HG03060 (cell line): ENCODE data around the gene SLC1A6.
"Not testable (repeated sequence)": the region's sequence is repeated elsewhere in the genome, so short reads cannot be mapped to it uniquely, and the experiment has no call there.

Experiments
- ATAC-seq: cut with Tn5 transposase; IDR thresholded peaks from one replicate; pipeline ENCODE4 v1.9.1; 2021; ENCODE audit warnings: low read depth, moderate number of reproducible peaks; ENCODE audit not compliant: unreplicated experiment

Gene SLC1A6

DNA sequence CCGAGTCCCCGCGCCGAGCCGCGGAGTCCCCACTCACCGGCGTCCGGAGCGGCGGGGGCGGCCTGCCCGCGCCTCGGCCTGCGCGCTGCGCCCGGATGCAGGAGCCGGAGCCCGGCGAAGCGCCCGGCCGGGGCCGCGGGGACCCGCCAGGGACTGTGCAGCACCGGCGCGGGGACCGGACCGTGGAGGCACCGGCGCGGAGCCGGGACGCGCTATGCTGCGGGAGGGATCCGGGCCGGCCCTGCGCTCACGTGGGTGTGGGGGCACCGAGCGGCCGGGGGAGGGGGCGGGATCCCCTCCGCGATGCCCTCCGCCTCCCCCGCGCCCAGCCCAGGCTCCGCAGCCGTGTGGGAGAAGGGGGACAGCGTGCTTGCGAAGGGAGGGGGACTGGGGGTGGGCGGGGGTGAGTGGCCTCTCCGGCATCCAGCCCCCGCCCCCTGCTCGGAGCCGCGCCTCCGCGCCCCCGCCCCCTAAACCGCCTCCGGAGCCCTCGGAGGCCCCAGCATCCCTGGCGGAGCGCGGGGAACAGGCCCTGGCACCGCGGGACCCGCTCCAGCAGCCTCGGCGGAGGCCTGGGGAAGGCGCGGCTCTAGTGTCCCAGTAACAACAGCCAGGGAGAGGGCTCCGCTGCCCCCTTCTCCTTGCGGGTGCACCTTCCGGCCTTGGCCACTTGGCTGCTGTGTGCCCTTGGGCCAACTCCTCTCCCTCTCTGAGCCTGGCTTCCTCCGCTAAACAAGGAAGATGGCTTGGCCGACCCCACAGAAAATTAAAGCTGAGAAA, at the start of gene SLC1A6:
Gene SLC1A6, minus strand, starts transcription at position 389 of the 780 bp plus-strand sequence. CDS start 6,954 bp downstream, outside the sequence.
- ATAC-seq, result no peak

DNA sequence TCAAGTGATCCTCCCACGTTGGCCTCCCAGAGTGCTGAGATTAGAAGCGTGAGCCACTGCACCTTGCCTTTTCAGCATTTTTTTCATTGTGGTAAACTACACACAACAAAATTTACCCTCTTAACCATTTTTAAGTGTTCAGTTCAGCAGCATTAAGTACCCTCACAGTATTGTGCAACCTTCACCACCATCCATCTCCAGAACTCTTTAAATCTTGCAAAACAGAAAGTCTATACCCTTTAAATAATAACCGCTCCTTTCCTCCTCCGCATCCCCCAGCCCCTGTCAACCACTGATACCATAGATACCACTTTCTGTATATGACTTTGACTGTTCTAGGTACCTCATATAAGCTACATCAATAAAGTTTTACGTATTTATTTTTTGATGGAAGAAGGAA, 48.8 kb upstream of the SLC1A6 start:
- no peak for ATAC-seq

DNA sequence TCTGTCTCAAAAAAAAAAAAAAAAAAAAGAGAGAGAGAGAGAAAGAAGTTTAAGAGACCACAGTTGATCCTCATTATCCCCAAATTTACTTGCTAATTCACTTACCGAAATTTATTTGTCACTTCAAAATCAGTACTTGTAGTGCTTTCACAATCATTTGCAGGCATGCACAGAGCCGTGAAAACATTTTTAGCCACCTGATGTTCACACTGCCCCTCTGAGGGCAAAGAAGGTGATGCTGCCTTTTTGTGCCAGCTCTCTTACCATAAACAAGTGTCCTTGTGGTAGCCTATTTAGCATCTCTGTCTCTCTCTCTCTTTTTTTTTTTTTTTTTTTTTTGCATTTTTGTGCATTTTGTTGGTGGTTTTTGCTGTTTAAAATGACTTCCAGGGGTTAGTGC, 45.6 kb upstream of the SLC1A6 start:
- ATAC-seq, result no peak

GRCh38 chr19:15022752-15023151, 43.1 kb upstream of the SLC1A6 start:
- ATAC-seq, result no peak

DNA sequence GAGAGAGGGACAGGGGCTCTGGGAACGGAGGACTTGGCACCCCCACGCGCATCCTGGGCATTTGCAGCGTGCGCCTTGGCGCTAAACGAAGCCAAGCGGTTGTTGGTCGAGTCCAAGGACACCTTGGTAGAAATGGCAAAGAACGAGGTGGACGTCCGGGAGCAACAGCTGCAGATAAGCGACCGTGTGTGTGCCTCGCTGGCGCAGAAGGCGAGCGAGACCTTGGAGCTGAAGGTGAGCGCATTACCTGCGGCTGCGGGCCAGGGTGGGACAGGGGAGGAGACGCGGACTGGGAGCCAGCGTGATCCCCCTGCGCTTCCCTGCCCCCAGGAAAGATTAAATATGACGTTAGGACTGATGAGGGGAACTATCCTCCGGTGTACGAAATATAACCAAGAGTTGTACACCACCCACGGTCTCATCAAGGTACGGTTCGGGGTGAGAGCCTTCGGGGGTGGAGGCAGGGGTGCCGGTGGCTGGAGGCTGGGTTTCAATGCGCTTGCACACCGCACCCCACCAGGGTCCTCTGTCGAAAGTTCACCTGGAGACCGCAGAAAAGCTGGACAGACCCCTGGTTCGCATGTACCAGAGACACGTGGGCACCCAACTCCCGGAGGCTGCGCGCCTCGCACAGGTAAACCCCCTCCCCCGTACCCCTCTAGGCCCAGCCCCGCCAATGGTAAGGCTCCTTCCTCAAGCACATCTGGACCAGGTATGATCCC, 41.8 kb upstream of the SLC1A6 start:
- no peak for ATAC-seq

DNA sequence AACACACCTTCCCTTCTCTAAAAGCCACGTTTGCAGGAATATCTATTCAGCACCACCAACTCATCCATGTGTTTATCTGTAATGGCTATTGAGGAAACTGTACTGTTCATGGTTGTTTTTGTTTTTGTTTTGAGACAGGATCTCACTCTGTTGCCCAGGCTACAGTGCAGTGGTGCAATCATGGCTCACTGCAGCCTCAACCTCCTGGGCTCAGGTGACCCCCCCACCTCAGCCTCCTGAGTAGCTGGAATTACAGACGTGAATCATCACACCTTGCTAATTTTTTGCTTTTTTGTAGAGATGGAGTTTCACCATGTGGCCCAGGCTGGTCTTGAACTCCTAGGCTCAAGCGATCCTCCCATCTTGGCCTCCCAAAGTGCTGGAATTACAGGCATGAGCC, 39.2 kb upstream of the SLC1A6 start:
- ATAC-seq, result not testable (repeated sequence)

- no peak for ATAC-seq
Measured at GRCh38 chr19:15015946-15016542, 36.4 kb upstream of the SLC1A6 start.

DNA sequence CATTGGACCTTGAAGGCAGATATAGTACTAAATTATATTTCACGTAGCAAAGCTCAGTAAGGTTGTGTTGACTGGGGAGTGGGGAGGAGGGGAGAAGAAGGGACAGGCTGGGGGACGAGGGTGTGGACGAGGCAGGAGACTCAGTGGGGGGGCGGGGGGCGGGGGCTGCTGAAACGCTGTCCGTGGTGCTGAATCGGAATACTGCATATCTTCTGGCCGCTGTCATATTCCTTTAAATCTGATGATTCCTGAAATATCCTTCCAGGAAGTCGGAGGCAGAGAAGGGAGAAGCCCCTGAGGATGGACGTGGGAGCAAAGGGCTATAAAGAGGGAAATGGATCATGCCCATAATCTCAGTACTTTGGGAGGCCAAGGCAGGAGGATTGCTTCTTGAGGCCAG, 34.9 kb upstream of the SLC1A6 start:
- no peak for ATAC-seq

GRCh38 chr19:15010501-15011300, 31.0 kb upstream of the SLC1A6 start:
- ATAC-seq, result no peak

GRCh38 chr19:15008308-15008707, 28.6 kb upstream of the SLC1A6 start:
- no peak for ATAC-seq

DNA sequence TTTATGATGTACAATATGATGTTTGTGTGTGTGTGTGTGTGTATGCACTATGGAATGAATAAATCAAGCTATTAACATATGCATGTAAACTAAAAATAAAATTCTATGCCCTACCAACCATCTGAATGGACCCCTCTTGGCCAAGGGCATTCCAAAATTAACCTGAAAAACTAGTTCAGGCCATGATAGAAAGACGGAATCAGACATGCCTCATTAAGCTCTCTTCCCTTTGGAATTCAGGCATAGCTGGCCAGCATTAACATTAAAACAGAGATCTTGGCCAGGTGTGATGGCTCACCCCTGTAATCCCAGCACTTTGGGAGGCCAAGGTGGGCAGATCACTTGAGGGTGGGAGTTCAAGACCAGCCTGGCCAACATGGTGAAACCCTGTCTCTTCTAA, 18.3 kb upstream of the SLC1A6 start:
- ATAC-seq, result no peak

GRCh38 chr19:14992780-14993179, 13.1 kb upstream of the SLC1A6 start:
- ATAC-seq, result no peak

- no peak for ATAC-seq
Measured at GRCh38 chr19:14985133-14985532, 5.5 kb upstream of the SLC1A6 start.

GRCh38 chr19:14978161-14978776, 1.4 kb downstream of the SLC1A6 start:
- ATAC-seq, result no peak

GRCh38 chr19:14977128-14977527, 2.5 kb downstream of the SLC1A6 start:
- no peak for ATAC-seq

DNA sequence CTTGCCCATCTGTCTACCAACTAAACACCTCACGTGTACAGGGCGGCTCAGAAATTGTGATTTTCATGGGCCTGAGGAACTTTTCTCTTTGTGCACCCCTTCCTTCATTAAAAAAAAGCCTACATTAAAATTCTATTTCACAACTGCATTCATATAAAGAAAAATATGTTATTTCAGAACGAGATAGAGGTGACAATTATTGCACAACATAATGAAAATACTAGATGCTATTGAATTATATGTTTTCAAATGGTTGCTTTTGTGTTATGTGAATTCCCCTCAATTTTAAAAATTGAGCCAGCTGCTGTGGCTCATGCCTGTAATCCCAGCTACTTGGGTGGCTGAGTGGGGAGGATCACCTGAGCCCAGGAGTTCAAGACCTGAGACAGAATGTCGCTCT, 5.2 kb downstream of the SLC1A6 start:
- ATAC-seq, result no peak

DNA sequence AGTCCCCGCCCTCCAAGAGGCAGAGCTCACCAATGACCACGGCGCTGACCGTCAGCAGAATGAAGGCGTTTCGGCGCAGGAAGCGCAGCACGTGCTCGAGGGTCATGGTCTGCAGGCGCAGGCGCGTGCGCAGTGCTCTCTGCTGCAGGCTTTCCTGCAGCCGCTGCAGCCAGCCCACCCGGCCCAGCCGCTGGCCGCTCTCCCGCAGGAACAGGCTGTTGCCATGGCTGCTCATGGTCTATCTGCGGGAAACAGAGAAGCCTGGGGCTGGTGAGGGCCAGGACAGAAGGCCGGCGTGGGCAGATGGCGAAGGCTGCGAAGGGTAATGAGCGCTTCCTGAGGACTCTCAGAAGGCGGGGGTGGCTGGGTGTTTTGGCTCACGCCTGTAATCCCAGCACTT, 7.0 kb downstream of the SLC1A6 start:
- no peak for ATAC-seq

- ATAC-seq, result no peak
Measured at GRCh38 chr19:14971474-14971873, 8.2 kb downstream of the SLC1A6 start.

DNA sequence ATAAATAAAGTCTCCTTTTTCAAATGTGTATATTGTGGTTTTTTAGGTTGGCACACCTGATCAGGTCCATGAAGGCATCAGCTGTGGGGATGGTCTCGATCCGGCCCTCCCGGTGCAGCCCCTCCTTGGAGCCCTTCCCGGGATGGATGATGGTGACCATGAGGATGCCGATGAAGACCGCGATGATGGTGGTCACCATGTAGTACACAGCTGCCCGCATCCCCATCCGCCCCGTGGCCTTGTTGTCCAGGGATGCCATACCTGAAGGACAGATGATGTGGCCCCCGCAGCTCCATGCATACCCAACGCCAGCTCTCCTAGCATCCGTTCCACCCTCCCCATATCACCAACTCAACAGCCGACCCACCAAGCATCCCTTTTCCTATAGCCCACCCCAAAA, 11.4 kb downstream of the SLC1A6 start:
- no peak for ATAC-seq

GRCh38 chr19:14961956-14962685, 17.5 kb downstream of the SLC1A6 start:
- no peak for ATAC-seq
